ENCODE data around the gene SPATA22.

GRCh38 chr17:3398310-3398709 lies 73.3 kb downstream of the SPATA22 start, which contains the start of gene OR1E1:
- no peak for TF ChIP-seq CTCF (IDR thresholded peaks at IDR 0.05)
- TF ChIP-seq POLR2AphosphoS5 (IDR thresholded peaks at IDR 0.05), result no peak

Measured in prostate gland (tissue), 2 donors.